PC-9 (cell line): Measurements from ENCODE around the gene IMPA2. TPM values are rescaled to one million over a fixed set of nuclear protein-coding genes. Genes with fewer than 3 reads are reported as not detected.

Experiments used
- BruUV-seq: library from RNA; stranded (reverse); fragments of 400-500 nt; replicated peaks from 2 replicates; lab custom pipeline; 2021; lab: Mats Ljungman, UMichigan
- CTCF ChIA-PET: fragments of 300-600 bp; sonication (Branson Sonifier 250); formaldehyde crosslinking; loops from one replicate; lab custom pipeline; 2022; ENCODE audit warnings: antibody characterized with exemption; lab: Charles Lee
- POLR2A ChIA-PET: fragments of 300-600 bp; sonication (Branson Sonifier 250); formaldehyde crosslinking; loops from one replicate; lab custom pipeline; 2022; ENCODE audit warnings: antibody characterized with exemption; ENCODE audit not compliant: unreplicated experiment; lab: Charles Lee
- DNase-seq, 2 experiments: peaks; one replicate each; pipeline versions ENCODE4 v3.0.0 to v3.0.0-alpha.2; 2015 to 2022; ENCODE audit warnings: mixed read lengths in 1 of 2
- H2AFZ ChIP-seq: fragments of 200-600 bp; sonication (generic); 2 replicates; pipeline ENCODE4 v1.8.1; 2017; ENCODE audit warnings: antibody characterized with exemption
- H3F3A ChIP-seq: fragments of 200-600 bp; sonication (generic); 2 replicates; pipeline ENCODE4 v1.8.1; 2017; ENCODE audit warnings: antibody characterized with exemption, mild to moderate bottlenecking, low read depth; ENCODE audit not compliant: insufficient read depth
- H3K27ac ChIP-seq: fragments of 200-600 bp; sonication (generic); 2 replicates; pipeline ENCODE4 v1.6.1; 2016; ENCODE audit warnings: mixed run types
- H3K27me3 ChIP-seq: fragments of 200-600 bp; sonication (generic); 2 replicates; pipeline ENCODE4 v1.6.1; 2016; ENCODE audit warnings: low read depth, mixed run types; ENCODE audit not compliant: insufficient read depth
- H3K36me3 ChIP-seq: fragments of 200-600 bp; sonication (generic); 2 replicates; pipeline ENCODE4 v1.6.1; 2016; ENCODE audit warnings: low read depth, mixed run types
- H3K4me1 ChIP-seq: fragments of 200-600 bp; sonication (generic); replicated peaks from 2 replicates; pipeline ENCODE4 v1.6.1; 2016; ENCODE audit warnings: mixed run types; ENCODE audit not compliant: insufficient read depth
- H3K4me2 ChIP-seq: fragments of 200-600 bp; sonication (generic); 2 replicates; pipeline ENCODE4 v1.6.1; 2017; ENCODE audit warnings: mixed run types
- H3K4me3 ChIP-seq: fragments of 200-600 bp; sonication (generic); 2 replicates; pipeline ENCODE4 v1.6.1; 2016; ENCODE audit warnings: mixed run types
- H3K79me2 ChIP-seq: fragments of 200-600 bp; sonication (generic); 2 replicates; pipeline ENCODE4 v1.6.1; 2017; ENCODE audit warnings: low read depth, mixed run types
- H3K9me2 ChIP-seq: fragments of 200-600 bp; sonication (generic); 2 replicates; pipeline ENCODE4 v1.8.1; 2017; ENCODE audit warnings: mild to moderate bottlenecking; ENCODE audit not compliant: insufficient read depth
- H3K9me3 ChIP-seq: fragments of 200-600 bp; sonication (generic); 2 replicates; pipeline ENCODE4 v1.8.1; 2016; ENCODE audit warnings: low read depth; ENCODE audit not compliant: insufficient read depth
- H4K20me1 ChIP-seq: fragments of 200-600 bp; sonication (generic); 2 replicates; pipeline ENCODE4 v1.8.1; 2017; ENCODE audit not compliant: insufficient read depth
- EZH2 ChIP-seq: fragments of 200-600 bp; sonication (generic); IDR thresholded peaks from 2 replicates; pipeline ENCODE4 v1.8.0; 2017; ENCODE audit warnings: antibody characterized with exemption, low read depth
- intact Hi-C: fragments of 100-400 bp; cut with micrococcal nuclease; formaldehyde crosslinking; loops from one replicate; pipeline ENCODE4 v1.10.0; 2022; ENCODE audit not compliant: unreplicated experiment
- total RNA-seq: library from RNA; stranded (reverse); gene quantifications from 2 replicates; pipeline ENCODE4 v1.2.3, GENCODE V29; 2021
- TF ChIP-seq, protein P1 (sequence below): fragments of 200-600 bp; sonication (generic); conservative IDR thresholded peaks from 2 replicates; pipeline ENCODE4 v1.6.1; 2017; ENCODE audit warnings: mixed run types, antibody characterized with exemption, mild to moderate bottlenecking, moderate library complexity

IMPA2 gene
- total RNA-seq, 1 experiment from 2014 or later, result 91.4 TPM

DNA sequence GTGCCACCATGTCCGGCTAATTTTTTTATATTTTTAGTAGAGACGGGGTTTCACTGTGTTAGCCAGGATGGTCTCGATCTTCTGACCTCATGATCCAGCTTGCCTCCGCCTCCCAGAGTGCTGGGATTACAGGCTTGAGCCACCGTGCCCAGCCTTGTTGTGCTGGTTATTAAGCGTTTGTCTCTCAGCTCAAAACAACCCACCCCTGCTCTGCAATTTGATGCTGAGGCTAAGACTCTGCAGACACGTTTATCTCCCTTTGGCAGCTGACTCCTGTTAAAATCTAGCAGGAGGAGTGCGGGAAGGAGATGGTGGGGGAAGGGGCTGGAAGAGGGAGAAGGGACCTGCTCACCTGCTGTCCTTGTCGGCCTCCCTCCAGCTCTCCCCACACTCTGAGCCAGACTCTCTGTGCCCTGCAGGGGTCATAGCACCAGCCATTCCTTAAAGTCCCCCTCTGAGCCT lies 29.9 kb upstream of the IMPA2 start:
- no peak overlapping the region for H3K4me2 ChIP-seq
- H3K36me3 ChIP-seq, result no peaks in the 10 kb centered on the region
- POLR2A ChIA-PET, result no interaction called here
- no peak overlapping the region for H3K27ac ChIP-seq
- no peaks in the 10 kb centered on the region for H3K27me3 ChIP-seq
- H3K9me2 ChIP-seq, result no peaks in the 10 kb centered on the region
- TF ChIP-seq EZH2, result no peak
- TF ChIP-seq, protein P1, sequence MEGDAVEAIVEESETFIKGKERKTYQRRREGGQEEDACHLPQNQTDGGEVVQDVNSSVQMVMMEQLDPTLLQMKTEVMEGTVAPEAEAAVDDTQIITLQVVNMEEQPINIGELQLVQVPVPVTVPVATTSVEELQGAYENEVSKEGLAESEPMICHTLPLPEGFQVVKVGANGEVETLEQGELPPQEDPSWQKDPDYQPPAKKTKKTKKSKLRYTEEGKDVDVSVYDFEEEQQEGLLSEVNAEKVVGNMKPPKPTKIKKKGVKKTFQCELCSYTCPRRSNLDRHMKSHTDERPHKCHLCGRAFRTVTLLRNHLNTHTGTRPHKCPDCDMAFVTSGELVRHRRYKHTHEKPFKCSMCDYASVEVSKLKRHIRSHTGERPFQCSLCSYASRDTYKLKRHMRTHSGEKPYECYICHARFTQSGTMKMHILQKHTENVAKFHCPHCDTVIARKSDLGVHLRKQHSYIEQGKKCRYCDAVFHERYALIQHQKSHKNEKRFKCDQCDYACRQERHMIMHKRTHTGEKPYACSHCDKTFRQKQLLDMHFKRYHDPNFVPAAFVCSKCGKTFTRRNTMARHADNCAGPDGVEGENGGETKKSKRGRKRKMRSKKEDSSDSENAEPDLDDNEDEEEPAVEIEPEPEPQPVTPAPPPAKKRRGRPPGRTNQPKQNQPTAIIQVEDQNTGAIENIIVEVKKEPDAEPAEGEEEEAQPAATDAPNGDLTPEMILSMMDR, result no peak
- H3K9me3 ChIP-seq, result peaks cover 2% of the 10 kb centered on the region; the same call in 1 of the 2 replicates
- H3K79me2 ChIP-seq, result peaks cover 3% of the 10 kb centered on the region; the same call in 1 of the 2 replicates
- peaks cover 21% of the 10 kb centered on the region for H3K4me1 ChIP-seq
- BruUV-seq, result no TSS peak
- H4K20me1 ChIP-seq, result no peaks in the 10 kb centered on the region
- intact Hi-C loops, result no loop called here
- H3K4me3 ChIP-seq, result no peak overlapping the region
- CTCF ChIA-PET, result no interaction called here
- no peak for DNase-seq
- no peak overlapping the region for H2AFZ ChIP-seq
- H3F3A ChIP-seq, result peaks cover 16% of the 10 kb centered on the region; the same call in 1 of the 2 replicates

DNA sequence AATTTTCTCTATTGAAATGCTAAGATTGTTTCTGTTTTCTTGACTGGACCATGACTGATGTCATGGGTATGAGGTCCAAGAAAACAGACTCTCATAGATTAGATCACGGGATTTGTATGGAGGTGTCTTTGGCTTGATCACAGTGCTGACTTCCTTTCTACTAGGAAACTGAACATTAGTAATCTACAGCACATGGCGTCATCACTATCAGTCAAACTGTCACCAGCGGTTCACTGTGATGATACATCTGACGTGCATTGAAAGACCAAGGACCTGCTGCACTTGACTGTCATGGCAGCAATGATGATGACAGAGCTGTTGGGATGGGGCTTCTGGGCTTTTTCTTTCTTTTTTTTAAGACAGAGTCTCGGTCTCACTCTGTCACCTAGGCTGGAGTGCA lies 28.2 kb upstream of the IMPA2 start:
- no peaks in the 10 kb centered on the region for H3K9me2 ChIP-seq
- POLR2A ChIA-PET, result no interaction called here
- H3K4me2 ChIP-seq, result no peak overlapping the region
- no peak for TF ChIP-seq EZH2
- TF ChIP-seq, protein P1, result no peak
- H3K79me2 ChIP-seq, result peaks cover 3% of the 10 kb centered on the region; the same call in 1 of the 2 replicates
- H3F3A ChIP-seq, result peaks cover 16% of the 10 kb centered on the region; the same call in 1 of the 2 replicates
- intact Hi-C loops, result no loop called here
- no peak for DNase-seq
- peaks cover 19% of the 10 kb centered on the region; the same call in 1 of the 2 replicates for H3K9me3 ChIP-seq
- CTCF ChIA-PET, result no interaction called here
- no peak overlapping the region for H2AFZ ChIP-seq
- no TSS peak for BruUV-seq
- H3K27me3 ChIP-seq, result no peaks in the 10 kb centered on the region
- no peak overlapping the region for H3K27ac ChIP-seq
- H3K4me1 ChIP-seq, result peaks cover 13% of the 10 kb centered on the region
- no peak overlapping the region for H3K4me3 ChIP-seq
- no peaks in the 10 kb centered on the region for H4K20me1 ChIP-seq
- H3K36me3 ChIP-seq, result no peaks in the 10 kb centered on the region

GRCh38 chr18:11955239-11956029 lies 25.9 kb upstream of the IMPA2 start:
- Histone ChIP-seq H3K4me1 (peaks cover 7% of the 10 kb centered on the region; the same call in 1 of the 2 replicates), H3F3A (peaks cover 13% of the 10 kb centered on the region; the same call in 1 of the 2 replicates), H3K9me3 (peaks cover 20% of the 10 kb centered on the region; the same call in 1 of the 2 replicates), H3K36me3 (no peaks in the 10 kb centered on the region), H4K20me1 (no peaks in the 10 kb centered on the region), H3K27ac (0 out of 2 replicates have a peak overlapping the region, but pooled peaks have one; percentile 24), H3K4me2 (no peak overlapping the region), H3K4me3 (no peak overlapping the region), H2AFZ (no peak overlapping the region), H3K9me2 (no peaks in the 10 kb centered on the region), H3K27me3 (no peaks in the 10 kb centered on the region), H3K79me2 (no peaks in the 10 kb centered on the region)
- intact Hi-C loops, result no loop called here
- ChIA-PET POLR2A (interaction anchor here (0.5 kb wide), 1 partner anchor 31 kb away, joined by 3 read pairs; no protein-coding TSS in a partner anchor), CTCF (no interaction called here)
- TF ChIP-seq, protein P1, result no peak
- no peak for TF ChIP-seq EZH2
- peak in 1 of 2 experiments; percentile 54 for DNase-seq
- BruUV-seq, result no TSS peak
